GM12878 (cell line): ENCODE measurements around the gene PRTFDC1. TPM values are rescaled to one million over a fixed set of nuclear protein-coding genes. Genes with fewer than 3 reads are reported as not detected.

Source experiments
- DPF2 ChIP-seq: fragments of 450-650 bp; IDR thresholded peaks from 2 replicates; pipeline ENCODE4 v1.6.1; 2017; ENCODE audit warnings: mild to moderate bottlenecking
- MYB ChIP-seq: fragments of 150-350 bp; IDR thresholded peaks from 2 replicates; pipeline ENCODE4 v1.6.1; 2014; ENCODE audit warnings: mild to moderate bottlenecking, low read depth, low read length, borderline replicate concordance
- MYC ChIP-seq: IDR thresholded peaks from 2 replicates; pipeline ENCODE4 v1.6.1; 2011; ENCODE audit warnings: mild to moderate bottlenecking, low read length, moderate library complexity, inconsistent platforms; ENCODE audit not compliant: insufficient read depth, insufficient replicate concordance, insufficient read length, severe bottlenecking
- PAX5 ChIP-seq: IDR thresholded peaks from 2 replicates; pipeline ENCODE4 v1.6.1; 2011; ENCODE audit warnings: low read depth, low read length, borderline replicate concordance
- RCOR1 ChIP-seq: conservative IDR thresholded peaks from 2 replicates; pipeline ENCODE4 v1.6.1; 2012; ENCODE audit warnings: low read depth, low read length, improper control_type of control experiment
- TCF7 ChIP-seq: IDR thresholded peaks from 2 replicates; pipeline ENCODE4 v1.6.1; 2014; ENCODE audit warnings: antibody characterized with exemption, borderline replicate concordance
- polyA plus RNA-seq, 11 experiments: library from polyadenylated mRNA; depleted of rRNA in 4 of 11; unstranded in 6 of 11; stranded (reverse) in 5 of 11; fragments of >200 nt; fragmentation: Nextera tagmentation in 4 of 11; fragmentation: Illumina TruSeq in 1 of 11; extraction: Ambion mirVana in 4 of 11; extraction: Trizol in 1 of 11; gene quantifications; 1 replicate in 1 of 11; 2 replicates in 10 of 11; pipeline versions ENCODE4 v1.2.1 to v1.2.3, GENCODE V29; 2011 to 2016; ENCODE audit warnings: inconsistent platforms in 2 of 11, missing spikeins in 2 of 11, low read depth in 1 of 11
- total RNA-seq, 4 experiments: library from RNA; depleted of rRNA in 3 of 4; stranded (reverse); fragments of >200 nt in 3 of 4; fragmentation: Illumina TruSeq in 1 of 4; extraction: Trizol in 1 of 4; gene quantifications; 2 replicates each; pipeline versions ENCODE4 v1.2.1 to v1.2.3, GENCODE V29; 2013 to 2021
- TF ChIP-seq, protein P1 (sequence below): fragments of 450-650 bp; IDR thresholded peaks from 2 replicates; pipeline ENCODE4 v1.6.1; 2017; ENCODE audit warnings: mild to moderate bottlenecking, low read depth, inconsistent platforms; ENCODE audit not compliant: poor library complexity, severe bottlenecking
- TF ChIP-seq, protein P2 (sequence below): IDR thresholded peaks from 2 replicates; pipeline ENCODE4 v1.6.1; 2012; ENCODE audit warnings: improper control_type of control experiment, low read depth, low read length; ENCODE audit not compliant: insufficient replicate concordance

Gene PRTFDC1
- total and polyA plus RNA-seq, 10 of the 15 experiments (the other 5 are each of a cell fraction or from before 2014, with no cell fraction given): 5.5 to 17.3 (median 11.3) TPM

DNA sequence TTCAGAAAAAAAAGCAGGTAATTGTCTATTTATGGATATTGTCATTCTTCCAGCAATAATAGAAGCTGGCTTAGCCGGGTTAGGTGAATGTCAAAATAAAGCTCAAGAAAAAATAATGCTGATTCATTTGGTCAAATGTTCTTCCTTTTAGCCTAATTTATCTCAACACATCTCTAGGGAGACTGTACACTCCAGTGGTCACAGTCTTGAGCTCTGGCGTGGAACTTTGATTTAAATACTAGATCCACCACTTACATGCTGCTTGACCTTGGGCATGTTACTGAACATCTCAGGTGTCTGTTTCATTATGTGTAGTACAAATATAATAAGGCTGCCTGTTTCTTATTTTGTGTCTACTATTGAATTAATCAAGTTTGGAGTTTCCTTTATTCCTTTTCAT lies 22.0 kb downstream of the PRTFDC1 start (continued):
- TF ChIP-seq, protein P1, sequence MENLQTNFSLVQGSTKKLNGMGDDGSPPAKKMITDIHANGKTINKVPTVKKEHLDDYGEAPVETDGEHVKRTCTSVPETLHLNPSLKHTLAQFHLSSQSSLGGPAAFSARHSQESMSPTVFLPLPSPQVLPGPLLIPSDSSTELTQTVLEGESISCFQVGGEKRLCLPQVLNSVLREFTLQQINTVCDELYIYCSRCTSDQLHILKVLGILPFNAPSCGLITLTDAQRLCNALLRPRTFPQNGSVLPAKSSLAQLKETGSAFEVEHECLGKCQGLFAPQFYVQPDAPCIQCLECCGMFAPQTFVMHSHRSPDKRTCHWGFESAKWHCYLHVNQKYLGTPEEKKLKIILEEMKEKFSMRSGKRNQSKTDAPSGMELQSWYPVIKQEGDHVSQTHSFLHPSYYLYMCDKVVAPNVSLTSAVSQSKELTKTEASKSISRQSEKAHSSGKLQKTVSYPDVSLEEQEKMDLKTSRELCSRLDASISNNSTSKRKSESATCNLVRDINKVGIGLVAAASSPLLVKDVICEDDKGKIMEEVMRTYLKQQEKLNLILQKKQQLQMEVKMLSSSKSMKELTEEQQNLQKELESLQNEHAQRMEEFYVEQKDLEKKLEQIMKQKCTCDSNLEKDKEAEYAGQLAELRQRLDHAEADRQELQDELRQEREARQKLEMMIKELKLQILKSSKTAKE: peak; percentile 44
- TF ChIP-seq TCF7 (no peak), DPF2 (0 out of 2 replicates have a peak, but pooled peaks have one; percentile 30), RCOR1 (no peak), PAX5 (0 out of 2 replicates have a peak, but pooled peaks have one; percentile 62), MYC (no peak), MYB (no peak)
- TF ChIP-seq, protein P2, sequence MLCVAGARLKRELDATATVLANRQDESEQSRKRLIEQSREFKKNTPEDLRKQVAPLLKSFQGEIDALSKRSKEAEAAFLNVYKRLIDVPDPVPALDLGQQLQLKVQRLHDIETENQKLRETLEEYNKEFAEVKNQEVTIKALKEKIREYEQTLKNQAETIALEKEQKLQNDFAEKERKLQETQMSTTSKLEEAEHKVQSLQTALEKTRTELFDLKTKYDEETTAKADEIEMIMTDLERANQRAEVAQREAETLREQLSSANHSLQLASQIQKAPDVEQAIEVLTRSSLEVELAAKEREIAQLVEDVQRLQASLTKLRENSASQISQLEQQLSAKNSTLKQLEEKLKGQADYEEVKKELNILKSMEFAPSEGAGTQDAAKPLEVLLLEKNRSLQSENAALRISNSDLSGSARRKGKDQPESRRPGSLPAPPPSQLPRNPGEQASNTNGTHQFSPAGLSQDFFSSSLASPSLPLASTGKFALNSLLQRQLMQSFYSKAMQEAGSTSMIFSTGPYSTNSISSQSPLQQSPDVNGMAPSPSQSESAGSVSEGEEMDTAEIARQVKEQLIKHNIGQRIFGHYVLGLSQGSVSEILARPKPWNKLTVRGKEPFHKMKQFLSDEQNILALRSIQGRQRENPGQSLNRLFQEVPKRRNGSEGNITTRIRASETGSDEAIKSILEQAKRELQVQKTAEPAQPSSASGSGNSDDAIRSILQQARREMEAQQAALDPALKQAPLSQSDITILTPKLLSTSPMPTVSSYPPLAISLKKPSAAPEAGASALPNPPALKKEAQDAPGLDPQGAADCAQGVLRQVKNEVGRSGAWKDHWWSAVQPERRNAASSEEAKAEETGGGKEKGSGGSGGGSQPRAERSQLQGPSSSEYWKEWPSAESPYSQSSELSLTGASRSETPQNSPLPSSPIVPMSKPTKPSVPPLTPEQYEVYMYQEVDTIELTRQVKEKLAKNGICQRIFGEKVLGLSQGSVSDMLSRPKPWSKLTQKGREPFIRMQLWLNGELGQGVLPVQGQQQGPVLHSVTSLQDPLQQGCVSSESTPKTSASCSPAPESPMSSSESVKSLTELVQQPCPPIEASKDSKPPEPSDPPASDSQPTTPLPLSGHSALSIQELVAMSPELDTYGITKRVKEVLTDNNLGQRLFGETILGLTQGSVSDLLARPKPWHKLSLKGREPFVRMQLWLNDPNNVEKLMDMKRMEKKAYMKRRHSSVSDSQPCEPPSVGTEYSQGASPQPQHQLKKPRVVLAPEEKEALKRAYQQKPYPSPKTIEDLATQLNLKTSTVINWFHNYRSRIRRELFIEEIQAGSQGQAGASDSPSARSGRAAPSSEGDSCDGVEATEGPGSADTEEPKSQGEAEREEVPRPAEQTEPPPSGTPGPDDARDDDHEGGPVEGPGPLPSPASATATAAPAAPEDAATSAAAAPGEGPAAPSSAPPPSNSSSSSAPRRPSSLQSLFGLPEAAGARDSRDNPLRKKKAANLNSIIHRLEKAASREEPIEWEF: peak; percentile 33
